T-helper 17 cell (primary cell): ENCODE results near the gene DHFR2. TPM values are rescaled to one million over a fixed set of nuclear protein-coding genes. Genes with fewer than 3 reads are reported as not detected.

Experiments
- ATAC-seq: fragments of 150-1000 bp; cut with Tn5 transposase; 2 replicates; pipeline ENCODE4 v1.10.0; 2021; ENCODE audit warnings: mild to moderate bottlenecking, moderate library complexity
- DNase-seq, 3 donors: peaks; one replicate each; pipeline versions ENCODE4 v3.0.0 to v3.0.0-alpha.2; 2020 to 2021
- H3K9me3 ChIP-seq: one replicate; pipeline ENCODE4 v1.7.0; 2013; ENCODE audit warnings: low read length, mild to moderate bottlenecking; ENCODE audit not compliant: control insufficient read depth, poor library complexity, severe bottlenecking
- H3K27ac Mint-ChIP-seq: one replicate; pipeline ENCODE4 v1.8.0; 2022; ENCODE audit warnings: mild to moderate bottlenecking, moderate library complexity, mixed read lengths
- H3K27me3 Mint-ChIP-seq: one replicate; pipeline ENCODE4 v1.8.0; 2022; ENCODE audit warnings: mixed read lengths
- H3K36me3 Mint-ChIP-seq: one replicate; pipeline ENCODE4 v1.8.0; 2022; ENCODE audit warnings: low read depth, mixed read lengths
- H3K4me1 Mint-ChIP-seq: one replicate; pipeline ENCODE4 v1.8.0; 2022; ENCODE audit warnings: mild to moderate bottlenecking, mixed read lengths
- H3K4me3 Mint-ChIP-seq: one replicate; pipeline ENCODE4 v1.8.0; 2022; ENCODE audit warnings: mild to moderate bottlenecking, moderate library complexity, mixed read lengths
- total RNA-seq, 4 donors: library from RNA in 2 of 4; stranded (reverse) in 2 of 4; gene quantifications; one replicate each; pipeline ENCODE4 v1.2.3 and lab custom pipeline; 2022 to 2026

The DHFR2 gene
- total RNA-seq, 2 donors from 2014 or later, result 2.4 to 2.6 TPM

DNA sequence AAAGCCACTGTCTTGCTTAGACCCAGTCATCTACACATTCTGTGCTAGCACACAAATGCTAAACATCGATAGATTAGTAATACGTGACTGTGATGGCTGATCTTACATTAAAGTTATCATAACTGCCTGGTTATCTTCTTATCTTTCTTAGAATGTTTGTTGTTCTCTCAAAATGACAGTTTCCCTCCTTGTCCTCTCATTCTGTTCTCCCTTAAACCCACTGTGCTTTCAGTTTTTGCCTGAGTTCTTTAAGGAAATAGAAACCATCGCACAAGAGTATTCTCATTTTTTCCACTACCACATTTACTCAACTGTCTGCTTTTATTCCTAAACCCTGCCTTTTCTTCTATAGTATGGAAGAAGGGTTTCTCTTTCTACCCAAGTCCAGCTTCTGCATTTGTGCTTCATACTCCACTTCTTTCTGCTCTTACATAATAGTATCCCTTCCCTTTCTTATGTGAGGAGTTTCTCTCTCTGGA, 51.4 kb downstream of the DHFR2 start:
- no peaks in the 10 kb centered on the region for H3K9me3 ChIP-seq
- no peak for DNase-seq
- Mint-ChIP-seq H3K36me3 (peaks cover 17% of the 10 kb centered on the region), H3K4me1 (peaks cover 19% of the 10 kb centered on the region), H3K27me3 (no peaks in the 10 kb centered on the region), H3K27ac (peak overlapping the region; percentile 63), H3K4me3 (peak overlapping the region; percentile 75)
- no peak for ATAC-seq

DNA sequence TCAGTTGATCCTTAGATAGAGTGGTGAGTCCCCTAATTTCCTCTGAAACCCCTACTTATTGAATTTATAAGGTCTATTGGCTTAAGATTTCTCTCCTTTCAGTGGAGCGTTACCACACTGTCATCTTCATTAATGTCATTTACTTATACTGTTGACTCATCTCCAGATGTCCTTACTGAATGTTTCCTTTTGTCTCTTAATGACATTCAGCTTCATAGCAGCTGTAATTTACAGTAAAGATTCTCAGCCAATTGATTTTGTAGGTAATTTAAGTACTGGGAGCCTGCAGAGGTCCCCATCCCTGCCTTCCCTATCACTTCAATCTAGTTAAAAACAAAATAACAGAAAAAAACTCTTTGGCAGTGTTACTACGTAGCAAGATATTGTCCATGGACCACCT, 53.1 kb downstream of the DHFR2 start:
- ATAC-seq (no peak), DNase-seq (no peak)
- H3K36me3 Mint-ChIP-seq, result peaks cover 16% of the 10 kb centered on the region
- no peak overlapping the region for H3K27ac Mint-ChIP-seq
- H3K9me3 ChIP-seq, result no peaks in the 10 kb centered on the region
- H3K27me3 Mint-ChIP-seq, result no peaks in the 10 kb centered on the region
- peaks cover 19% of the 10 kb centered on the region for H3K4me1 Mint-ChIP-seq
- H3K4me3 Mint-ChIP-seq, result no peak overlapping the region

DNA sequence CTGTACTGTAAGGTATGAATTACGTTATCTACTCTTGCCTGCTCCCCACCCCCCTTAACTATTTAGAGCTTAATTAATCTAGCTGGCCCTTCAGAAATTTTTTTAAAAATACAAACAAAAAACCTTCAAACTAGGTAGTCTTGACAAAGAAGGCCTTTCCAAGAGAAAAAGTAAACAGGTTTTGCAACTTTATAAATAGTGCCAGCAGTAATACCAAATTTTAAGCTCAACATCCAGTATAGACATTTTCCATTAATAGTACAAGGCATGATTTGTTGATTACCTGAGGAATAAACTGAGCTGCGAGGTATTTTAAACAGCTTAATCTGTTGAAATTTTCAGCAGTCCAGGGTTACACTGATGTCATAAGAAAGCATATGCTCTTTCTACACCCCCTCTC, 54.5 kb downstream of the DHFR2 start:
- Mint-ChIP-seq H3K4me1 (peaks cover 19% of the 10 kb centered on the region), H3K36me3 (peaks cover 16% of the 10 kb centered on the region), H3K27me3 (no peaks in the 10 kb centered on the region), H3K4me3 (no peak overlapping the region), H3K27ac (no peak overlapping the region)
- H3K9me3 ChIP-seq, result no peaks in the 10 kb centered on the region
- ATAC-seq, result no peak
- DNase-seq, result no peak

Other genes with a start within 250 kb of the DHFR2 start
- 1 to 10 TPM in 1 of 2 donors, under 1 TPM in 1; 0.65 to 7.4 TPM for gene PROS1, start 89.0 kb downstream of the DHFR2 start, total RNA-seq
- 10 to 100 TPM in 1 of 2 donors, 1 to 10 TPM in 1; 5.9 to 11.0 TPM for gene ARL13B, start 82.8 kb downstream of the DHFR2 start, total RNA-seq
- not detected for gene STX19, start 34.3 kb downstream of the DHFR2 start, total RNA-seq
- 10 to 100 TPM; 16.7 to 18.1 TPM for gene NSUN3, start 145 bp upstream of the DHFR2 start, total RNA-seq